ENCODE measurements around the gene SAMD4A.

SAMD4A gene

DNA sequence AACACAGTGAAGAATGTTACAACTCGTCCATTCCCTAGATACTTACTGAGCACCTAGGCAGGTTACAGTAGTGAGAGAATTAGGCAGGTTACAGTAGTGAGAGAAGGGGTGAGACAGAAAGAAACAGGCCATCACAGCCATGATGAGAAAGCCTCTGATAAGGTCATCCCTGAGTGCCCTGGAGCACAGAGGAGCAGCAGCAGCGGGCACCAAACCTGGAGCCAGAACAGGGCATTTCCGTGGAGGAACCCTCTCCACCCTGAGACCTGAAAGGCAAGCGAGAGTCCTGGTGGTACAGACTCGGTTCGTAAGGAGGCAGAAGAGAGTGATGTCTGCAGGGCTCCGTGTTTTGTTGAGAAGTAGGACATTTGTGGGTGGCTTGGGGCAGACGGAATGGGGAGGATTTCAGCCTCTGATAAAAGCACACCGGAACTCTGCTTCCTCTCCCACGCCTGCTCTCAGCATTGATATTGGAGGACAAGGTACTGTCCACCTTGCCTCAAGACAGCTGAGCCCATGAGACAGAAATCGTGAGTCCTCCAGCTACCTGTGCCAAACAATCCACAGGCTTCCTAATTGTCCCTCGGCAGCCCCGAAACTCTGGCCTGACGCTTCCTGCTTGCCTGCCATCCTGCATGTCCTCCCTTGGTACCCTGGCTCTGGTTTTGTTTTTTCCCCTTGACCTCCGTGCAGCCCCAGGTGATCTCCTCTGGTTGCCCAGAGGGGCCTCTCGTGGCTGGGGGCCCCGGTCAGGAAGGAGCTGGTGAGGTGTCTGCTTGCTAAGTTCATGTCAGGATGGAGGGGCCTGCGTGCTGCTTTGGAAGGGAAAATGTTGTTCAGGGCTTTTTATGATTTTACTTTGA, 199.6 kb downstream of the SAMD4A start:
- no peak for DNase-seq (ENCODE audit: low spot score)

DNA sequence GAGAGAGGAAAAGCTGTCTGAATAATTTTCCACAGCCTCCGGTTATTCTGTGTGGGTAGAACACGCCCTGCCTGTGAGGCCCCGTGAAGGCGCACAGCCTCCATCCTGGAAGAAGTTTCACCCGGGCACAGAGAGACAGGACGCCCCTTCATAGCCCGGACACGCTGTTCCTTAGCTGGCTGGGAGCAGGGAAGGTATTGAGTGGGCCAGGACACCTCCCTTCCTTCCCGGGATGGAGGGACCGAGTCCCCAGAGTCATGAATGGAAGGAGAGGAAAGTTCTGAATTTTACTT, 200.2 kb downstream of the SAMD4A start:
- no peak for DNase-seq (ENCODE audit: low spot score)

DNA sequence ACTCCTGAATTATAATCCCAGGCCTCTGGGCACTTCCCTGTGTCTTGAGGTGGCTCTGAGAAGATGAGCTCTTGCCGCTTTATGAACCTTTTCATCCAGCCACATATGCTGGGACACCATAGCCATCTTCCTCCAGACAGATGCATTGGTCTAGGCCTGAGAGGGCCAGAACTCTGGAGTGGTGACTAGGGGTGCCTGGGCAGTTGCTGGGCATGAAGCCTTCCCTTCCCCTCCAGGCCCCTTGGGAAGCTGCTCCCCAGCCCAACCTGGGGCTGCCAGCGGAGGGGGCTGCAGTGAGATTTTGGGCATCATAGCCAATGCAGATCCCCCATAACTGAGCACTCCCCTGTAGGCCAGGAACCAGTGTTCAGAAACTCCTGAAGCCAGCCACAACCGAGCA, 200.5 kb downstream of the SAMD4A start:
- no peak for DNase-seq (ENCODE audit: low spot score)

DNA sequence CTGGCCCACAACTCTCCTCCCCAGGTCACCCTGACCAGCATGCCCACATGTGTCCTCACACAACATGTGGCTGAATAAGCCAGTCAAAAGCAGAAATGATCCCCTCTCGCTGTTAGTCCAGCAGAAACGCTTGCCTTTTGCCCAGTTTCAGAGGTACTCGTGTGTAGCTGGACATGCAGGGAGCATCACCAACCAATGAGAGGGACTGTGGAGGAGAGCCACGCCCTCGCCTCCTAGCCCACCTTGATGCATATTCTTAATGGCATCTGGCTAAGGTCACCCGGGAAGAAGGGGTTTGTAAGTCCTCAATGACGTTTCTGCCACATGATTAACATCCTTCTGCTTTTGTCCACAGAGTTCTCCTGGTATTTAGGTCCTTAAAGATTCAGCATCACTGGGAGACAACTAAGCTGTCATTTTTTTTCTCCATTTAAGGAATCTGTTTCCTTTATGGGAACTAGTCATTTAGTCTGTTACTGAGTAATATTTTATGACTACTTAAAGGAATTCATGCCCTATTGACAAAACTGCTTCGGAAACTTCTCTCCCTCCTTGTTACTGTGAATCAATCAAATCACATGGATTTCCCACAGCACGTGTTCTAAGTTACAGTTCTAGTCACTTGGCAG, 201.7 kb downstream of the SAMD4A start:
- no peak for DNase-seq (ENCODE audit: low spot score)

DNA sequence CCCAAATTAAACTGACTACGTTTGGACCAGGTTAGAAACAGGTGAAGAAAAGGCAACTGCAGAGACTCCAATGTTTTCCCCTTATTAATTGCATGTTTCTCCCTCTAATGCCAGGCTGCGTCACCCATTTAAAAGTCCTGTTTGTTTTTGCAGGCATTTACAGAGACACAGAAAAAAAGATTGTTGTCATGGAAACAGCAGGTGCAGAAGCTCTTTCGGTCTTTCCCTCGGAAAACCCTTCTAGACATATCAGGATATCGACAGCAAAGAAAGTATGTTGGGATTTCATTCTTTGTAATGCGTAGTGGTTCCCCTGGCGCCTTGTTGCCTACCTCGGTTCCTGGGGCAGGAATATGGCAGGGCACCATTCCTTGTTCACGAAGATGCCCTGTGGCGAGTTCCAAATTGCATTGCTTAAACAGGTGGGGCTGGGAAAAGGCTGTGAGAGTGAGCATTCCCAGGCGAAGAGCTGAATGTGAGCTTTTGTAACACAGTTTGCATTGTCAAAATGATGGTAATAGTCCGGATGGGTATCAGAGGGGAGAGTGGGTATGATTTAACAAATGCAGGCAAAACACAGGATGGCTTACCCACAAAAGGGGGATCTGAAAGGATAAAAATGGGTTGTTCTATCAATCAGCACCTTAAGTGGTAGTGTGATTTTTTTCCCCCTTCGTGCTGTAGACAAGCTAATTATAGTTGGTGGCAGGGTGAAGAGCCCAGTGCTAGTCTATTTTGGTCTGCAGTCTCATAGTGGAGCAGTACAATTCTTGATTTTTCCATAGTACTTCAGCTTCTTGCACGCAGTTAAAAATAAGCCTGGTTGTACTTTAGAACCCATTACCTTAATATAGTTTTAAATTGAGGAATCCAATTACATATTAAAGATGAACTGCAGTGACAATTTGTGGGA, 203.3 kb downstream of the SAMD4A start:
- no peak for DNase-seq (ENCODE audit: low spot score)

DNA sequence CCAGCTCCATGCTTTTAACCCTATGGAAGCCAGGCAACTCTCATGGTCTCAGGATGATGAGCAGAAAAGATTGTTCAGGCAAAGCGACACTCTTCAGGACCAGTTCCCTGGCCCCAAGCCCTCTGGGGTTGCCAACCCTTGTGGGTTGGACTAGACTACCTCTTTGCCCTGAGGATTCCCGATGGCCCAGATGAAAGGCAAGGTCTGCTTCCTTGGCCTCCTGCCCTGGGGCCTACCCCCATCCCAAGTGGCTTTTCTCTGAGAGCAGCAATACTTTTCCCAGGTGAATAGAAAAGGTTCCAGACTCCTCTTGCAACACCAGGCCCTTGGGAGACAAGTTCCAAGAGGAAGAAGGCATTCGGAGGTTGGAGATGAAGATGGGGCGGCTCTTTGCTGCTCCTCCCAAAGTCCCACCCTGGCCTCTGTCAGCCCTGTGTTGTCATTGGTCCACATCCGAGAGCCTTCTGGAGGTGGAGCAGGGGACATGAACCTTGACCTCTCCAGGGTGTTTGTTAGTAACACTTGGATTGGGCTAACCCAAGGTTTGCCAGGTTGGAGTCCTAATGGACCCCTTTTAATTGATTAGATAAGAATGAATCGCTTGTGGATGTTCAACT, 204.6 kb downstream of the SAMD4A start:
- DNase-seq (ENCODE audit: low spot score) = no peak

DNA sequence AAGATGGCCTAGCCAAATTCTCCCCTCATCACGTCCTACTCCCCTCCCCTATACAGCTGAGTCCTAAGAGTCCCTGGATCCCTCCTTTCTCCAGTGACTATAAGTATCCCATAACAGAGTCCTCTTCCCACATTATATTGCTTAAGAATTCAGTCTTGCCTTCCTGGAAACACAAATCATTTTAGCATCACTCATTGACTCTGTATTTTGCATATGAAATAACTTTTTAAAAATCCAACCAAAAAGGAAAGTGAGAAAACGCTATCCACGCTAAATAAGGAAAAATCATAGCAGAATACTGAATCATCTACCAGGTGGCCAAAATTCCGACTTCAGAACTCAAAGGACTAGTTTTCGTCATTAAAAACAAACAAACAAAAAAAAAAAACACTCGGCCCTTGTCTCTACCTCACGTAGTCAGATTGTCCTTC, 205.5 kb downstream of the SAMD4A start:
- no peak for DNase-seq (ENCODE audit: low spot score)

DNA sequence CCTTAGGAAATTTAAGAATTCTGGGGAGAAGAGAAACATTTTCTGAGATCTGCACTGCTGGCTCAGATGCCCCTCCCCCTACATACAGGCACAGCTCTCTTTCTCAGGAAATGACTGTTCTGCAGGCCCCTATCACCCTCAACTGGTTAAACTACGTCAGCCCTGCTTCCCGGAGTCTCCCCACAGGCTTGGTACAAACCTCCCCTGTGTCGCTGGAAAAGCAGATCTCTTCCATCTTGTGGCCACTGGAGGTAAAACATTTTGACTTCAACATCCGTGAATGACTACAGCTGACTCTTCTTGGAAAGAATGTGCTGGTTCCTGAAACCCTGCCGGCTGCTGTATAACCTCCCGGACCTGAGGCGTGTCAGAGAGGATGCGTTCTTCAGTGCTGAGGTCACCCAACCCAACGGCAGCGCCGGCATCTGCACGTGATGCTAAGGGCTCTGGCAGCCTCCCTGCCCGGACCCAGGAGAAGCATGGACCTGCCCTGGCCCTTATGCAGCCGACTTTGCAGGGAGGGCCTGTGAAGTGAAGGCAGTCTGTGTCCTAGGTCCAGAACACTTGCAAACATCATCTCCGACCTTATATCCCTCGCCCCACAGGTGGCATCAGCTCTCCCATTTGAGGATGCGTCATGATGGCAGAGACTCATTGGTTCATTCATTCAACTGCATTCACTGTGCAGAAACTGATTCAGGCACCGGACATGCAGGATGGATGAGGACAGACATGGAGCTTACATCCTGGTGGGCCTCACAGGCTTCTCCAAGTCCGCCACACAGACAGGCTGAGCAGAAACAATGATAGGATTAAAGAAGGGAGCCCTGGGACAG, 206.5 kb downstream of the SAMD4A start:
- peak; percentile 78 for DNase-seq (ENCODE audit: low spot score)

DNA sequence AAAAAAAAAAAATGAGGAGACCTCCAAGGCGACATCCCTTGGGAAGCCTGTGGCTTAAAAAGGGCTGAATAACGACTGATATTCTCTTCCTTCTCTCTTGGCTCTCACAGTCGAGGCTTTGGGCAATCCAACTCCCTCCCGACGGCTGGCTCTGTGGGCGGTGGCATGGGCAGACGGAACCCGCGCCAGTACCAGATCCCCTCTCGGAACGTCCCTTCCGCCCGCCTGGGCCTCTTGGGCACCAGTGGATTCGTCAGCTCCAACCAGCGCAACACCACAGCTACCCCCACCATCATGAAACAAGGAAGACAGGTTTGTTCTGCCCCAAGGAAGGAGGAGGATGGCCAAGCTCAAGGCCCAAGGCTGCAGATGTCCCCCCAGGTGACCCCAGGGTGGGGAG, 207.9 kb downstream of the SAMD4A start:
- no peak for DNase-seq (ENCODE audit: low spot score)

DNA sequence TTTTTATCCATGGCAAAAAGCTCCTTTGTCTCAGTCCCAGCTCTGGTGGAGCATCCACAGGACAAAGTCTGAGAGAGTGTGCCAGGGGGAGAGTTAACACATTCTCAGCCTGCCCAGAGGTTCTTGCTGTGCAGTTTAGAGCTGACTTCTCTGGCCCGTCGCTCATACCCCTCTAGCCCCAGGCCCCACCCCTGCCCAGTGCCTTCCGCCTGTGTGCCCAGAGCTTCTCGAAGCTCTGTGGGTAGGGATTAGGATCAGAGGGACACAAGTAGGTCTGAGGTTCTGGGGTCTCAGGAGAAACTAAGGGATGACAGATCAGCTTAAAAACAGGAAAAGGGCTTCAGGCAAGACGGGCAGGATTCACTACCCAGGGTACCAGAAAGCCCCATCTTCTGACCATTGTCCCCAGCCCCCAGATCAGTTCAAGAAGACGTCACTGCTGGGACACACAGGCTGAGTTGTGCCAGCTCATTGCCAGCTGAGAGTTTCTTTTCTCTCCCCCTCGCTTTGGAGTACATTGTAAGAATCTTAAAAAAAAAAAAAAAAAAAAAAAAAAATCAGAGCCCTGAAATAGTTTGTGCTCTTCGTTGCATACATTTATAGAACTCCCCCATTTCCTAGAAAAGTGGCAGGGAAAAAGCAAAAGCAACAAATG, 208.7 kb downstream of the SAMD4A start:
- DNase-seq (ENCODE audit: low spot score) = no peak

DNA sequence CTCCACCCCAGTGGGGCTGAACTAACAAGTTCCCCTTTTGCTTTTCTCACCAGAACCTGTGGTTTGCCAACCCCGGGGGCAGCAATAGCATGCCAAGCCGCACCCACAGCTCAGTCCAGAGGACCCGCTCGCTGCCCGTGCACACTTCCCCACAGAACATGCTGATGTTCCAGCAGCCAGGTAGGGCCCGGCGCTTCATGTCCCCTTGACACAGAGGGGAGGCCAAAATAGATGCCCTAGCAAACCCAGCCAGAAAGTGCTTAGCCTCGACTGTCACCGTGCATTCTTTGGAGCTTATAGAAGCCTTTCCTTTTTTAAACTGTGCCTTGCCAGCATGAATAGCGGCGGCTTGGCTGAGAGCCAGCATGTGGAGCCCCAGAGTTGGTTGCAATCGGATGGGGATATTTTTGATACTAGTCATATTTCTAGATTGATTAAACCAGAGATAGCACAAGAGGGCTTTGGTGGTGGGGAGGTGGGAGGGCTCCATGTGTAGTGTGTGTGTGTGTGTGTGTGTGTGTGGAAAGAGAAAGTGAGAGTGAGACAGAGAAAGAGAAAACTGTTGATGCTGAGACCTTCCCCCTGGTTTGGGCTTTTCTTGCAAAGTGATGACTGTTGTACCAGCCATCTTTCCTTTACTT, 209.6 kb downstream of the SAMD4A start:
- DNase-seq (ENCODE audit: low spot score) = no peak

DNA sequence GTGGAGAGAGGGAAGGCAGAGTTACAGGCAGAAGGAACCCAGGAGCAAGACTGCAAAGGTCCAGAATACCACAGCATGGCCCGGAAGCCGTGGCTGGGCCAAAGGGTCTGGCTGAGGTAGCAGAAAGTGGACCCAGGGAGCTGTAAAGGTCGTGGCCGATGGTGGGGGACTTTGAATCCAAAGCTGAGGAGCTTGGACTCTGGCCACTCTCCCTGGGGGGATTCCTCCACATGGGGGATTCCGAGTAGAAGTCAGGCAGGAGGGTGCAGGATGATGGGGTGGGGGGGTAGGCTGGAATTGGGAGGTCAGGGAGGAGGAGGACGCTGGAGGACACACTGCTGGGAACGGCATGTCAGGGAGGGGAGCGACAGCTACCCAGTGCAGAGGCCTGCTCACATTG, 210.5 kb downstream of the SAMD4A start:
- no peak for DNase-seq (ENCODE audit: low spot score)

DNA sequence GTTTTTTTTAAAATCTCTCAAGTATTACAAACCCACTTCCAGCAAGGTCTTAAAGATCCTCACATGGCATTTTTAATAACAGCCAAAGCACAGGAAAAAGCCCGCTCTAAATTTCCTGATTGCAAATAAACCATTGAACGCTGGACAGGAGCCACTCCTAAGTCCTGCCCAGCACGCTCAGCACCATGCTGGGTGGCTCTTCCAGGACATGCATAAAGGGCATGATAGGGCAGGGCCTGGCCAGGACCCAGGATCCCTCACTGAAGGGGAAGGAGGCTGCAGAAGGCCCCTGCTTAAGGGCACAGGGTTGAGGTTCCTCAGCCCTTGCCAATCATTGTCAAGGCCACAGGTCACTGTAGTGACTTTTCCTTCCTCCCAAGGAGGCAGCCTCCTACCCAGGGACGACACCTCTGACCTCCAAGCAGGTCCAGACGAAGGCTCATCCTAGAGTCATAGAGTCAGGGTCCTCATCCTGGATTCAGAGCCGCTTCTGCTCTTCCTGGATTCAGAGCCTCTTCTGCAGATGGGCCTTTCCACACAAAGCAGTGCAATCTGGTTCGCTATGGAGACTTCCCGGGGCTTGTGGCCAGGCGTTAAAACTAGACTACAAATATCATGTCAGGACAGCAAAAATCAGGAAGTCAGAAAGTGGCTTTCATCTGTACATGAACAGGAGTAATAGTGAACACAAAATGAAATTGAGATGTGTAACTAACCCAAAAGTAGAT, 211.9 kb downstream of the SAMD4A start:
- DNase-seq (ENCODE audit: low spot score) = no peak

DNA sequence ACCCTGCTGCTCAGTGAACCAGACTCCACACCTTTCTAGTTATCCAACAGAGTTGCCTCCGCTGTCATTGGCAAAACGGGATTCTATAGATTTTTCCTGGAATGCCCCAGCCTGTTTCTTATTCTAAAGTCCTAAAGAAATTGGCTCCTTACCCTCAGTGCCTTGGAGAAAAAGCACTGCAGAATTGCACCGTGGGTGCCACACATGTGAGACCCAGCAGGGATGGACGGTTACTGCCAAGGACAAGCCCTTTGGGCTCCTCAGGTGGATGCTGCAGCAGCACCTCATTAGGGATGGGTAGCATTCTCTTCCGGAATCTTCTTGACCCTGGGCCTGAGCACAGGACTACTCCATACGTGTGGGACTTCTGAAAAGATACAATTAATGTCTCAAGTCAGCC, 214.2 kb downstream of the SAMD4A start:
- DNase-seq (ENCODE audit: low spot score) = no peak

DNA sequence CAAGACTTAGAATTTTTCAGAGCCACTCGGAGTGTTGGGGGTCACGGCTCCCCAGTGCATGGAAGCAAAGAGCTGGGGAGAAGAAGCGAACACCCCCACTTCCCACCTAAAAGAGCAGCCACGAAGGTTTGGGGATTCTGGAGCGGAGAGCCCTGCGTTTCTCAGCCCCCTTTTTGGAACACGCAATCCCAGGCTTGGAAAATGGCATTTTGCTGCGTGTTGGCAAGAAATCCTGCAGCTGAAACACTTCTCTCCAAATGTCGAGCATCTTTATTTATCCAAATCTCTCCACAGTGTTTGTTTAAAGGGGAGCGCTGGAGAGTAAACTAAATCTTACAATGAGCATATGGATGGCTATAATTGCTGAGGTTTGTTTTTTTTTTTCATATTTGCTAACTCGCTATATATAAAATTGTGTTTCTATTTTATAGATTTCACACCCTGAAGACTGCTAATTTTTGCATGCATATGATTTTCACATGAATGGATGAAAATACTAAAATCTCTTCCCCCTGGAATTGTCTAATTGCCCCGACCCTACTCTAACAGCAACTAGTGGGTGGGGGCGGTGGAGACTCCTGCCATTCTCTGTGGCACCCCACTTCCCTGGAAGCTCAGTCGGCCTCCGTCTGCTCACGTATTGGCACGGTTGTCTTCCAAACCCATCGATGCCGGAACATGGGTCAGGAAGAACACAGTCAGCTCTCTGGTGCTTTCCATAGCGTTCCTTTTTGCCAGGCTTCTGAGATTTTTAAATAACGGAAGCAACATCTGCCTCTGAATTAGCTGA, 215.2 kb downstream of the SAMD4A start:
- DNase-seq (ENCODE audit: low spot score) = no peak

DNA sequence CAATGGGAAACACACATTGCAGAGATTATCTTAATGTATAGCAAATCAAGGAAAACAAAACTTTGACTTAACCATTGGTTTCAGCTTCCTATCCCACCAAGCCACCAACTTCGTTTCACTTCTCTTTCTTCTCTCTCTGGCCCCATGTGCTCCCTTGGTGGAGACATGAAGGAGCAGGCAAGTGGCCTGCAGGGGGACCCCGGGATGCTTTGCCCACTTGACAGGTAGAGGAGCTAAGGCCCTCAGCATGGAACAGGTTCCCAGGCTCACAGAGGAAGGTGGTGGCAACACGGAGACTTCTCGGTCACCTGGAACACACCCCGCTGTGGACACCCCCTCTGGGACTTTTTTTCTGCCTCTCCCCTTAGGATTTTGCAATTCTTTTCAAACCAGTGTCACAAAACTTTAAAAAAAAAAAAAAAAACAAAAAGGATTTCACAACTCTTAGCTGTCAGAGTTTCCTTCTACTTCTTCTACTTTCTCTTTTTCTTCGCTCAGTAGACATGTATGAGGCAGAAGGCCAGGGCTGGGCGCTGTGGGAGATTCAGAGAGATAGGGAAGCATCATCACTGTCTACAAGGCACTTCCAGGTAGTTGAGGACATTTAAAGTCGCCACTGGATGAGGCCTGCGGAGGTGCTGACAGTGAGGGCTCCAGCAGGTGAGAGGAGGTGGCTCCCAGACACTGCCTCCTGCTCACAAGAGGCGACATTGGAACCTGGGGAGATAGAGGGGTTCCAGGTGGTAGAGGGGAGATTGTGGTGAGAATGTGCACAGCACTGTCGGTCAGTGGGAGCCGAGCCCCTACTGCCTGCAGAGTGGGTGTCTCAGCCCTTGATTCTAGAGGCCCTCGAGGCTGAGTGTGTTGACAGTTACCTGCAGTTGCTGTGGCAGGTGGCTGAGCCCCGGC, 216.1 kb downstream of the SAMD4A start:
- DNase-seq (ENCODE audit: low spot score) = no peak

DNA sequence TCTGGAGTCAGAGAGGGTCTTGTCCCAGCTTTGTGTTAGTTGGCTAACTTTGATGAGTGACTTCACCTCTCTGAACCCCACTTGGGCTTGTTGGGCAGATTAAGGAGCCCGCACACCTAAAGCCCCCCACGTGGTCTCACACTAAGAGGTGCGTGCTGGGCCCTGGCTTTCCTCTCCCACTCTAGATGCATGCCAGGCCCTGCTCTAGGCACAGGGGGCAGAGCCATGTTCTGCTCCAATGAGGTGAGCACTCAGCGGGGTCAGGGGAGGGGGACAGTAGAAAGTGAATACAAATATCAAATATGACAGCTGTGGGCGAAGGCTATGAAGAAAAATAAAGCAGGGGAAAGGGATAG, 216.7 kb downstream of the SAMD4A start:
- DNase-seq (ENCODE audit: low spot score) = no peak

DNA sequence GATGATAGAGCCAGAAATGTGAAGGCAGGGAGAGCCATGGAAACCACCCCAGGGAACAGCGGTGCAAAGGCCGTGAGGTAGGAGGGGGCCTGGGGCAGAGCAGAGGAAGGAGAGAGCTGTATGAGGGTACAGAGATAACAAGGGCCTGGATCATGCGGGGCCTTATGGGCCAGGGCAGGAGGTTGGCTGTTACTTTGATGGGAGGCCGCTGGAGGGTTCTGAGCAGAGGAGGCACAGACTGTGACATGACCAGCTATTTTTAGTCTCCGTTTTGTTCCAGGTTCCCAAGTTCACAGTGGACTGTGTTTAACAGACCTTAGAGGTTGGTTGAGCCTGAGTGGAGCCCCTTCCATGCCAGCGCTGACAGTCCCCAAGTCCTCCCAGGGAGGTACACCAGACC, 217.1 kb downstream of the SAMD4A start:
- no peak for DNase-seq (ENCODE audit: low spot score)

All from ecto neural progenitor cell (in vitro differentiated cells).